Measurements from ENCODE around the gene ATE1.

ATE1 gene

DNA sequence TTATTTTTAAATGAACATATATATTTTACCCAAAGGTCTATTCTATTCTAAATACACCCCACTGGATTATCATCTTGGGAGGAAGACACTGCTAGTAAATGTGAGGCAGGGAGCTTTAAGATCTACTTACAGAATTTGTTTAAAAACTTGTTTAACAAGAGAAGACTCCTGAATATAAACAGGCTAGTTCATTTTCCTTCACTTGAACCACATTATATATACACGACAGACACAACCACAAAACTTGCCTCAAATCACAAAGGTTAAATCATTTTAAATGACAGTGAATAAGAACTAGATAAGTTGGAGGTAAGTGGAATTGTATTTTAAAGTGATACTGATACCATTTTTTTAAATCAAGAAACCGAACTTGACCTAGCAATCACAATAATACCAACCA is 109.2 kb downstream of the ATE1 start:
- WGBS (ENCODE audit: extremely low coverage, insufficient coverage, insufficient read length): no CpG with 5 or more reads among the region's 2 CpGs
- H3K23ac ChIP-seq (ENCODE audit: low read length): no peak overlapping the region
- no peak overlapping the region for H4K91ac ChIP-seq (ENCODE audit: low read depth, low read length)
- H3K27me3 ChIP-seq (ENCODE audit: insufficient read depth, low read length): no peaks in the 10 kb centered on the region
- no peak overlapping the region for H3K14ac ChIP-seq (ENCODE audit: low read length)
- H3K18ac ChIP-seq (ENCODE audit: low read length): no peak overlapping the region
- H3K4me2 ChIP-seq (ENCODE audit: low read length): no peak overlapping the region
- no peak overlapping the region for H2BK12ac ChIP-seq (ENCODE audit: low read length)
- H3K79me2 ChIP-seq (ENCODE audit: control insufficient read depth, insufficient read depth, low read length, poor library complexity): no peaks in the 10 kb centered on the region
- no peak overlapping the region for H2BK120ac ChIP-seq (ENCODE audit: insufficient read depth, low read length, poor library complexity)
- no peak for DNase-seq
- H2AK5ac ChIP-seq (ENCODE audit: low read length): no peak overlapping the region
- no peak overlapping the region for H3K4me3 ChIP-seq (ENCODE audit: low read depth, low read length)
- H4K8ac ChIP-seq (ENCODE audit: low read depth, low read length): no peak overlapping the region
- H2BK5ac ChIP-seq (ENCODE audit: low read depth, low read length, poor library complexity): no peak overlapping the region
- no peak overlapping the region for H3K27ac ChIP-seq (ENCODE audit: low read depth, low read length)
- no peaks in the 10 kb centered on the region for H3K4me1 ChIP-seq (ENCODE audit: control insufficient read depth in 1 of 2, insufficient read depth in 2 of 2, low read length in 2 of 2)
- H3K4ac ChIP-seq (ENCODE audit: low read depth, low read length): no peak overlapping the region
- H2AFZ ChIP-seq (ENCODE audit: insufficient read depth, low read length, poor library complexity): no peak overlapping the region
- no peaks in the 10 kb centered on the region for H3K36me3 ChIP-seq (ENCODE audit: control insufficient read depth in 1 of 2, insufficient read depth in 2 of 2, low read length in 2 of 2)
- no peaks in the 10 kb centered on the region for H3K79me1 ChIP-seq (ENCODE audit: low read length)
- H3K9me3 ChIP-seq (ENCODE audit: insufficient read depth, low read depth, low read length): no peaks in the 10 kb centered on the region
- H4K12ac ChIP-seq (ENCODE audit: low read depth, low read length): no peak overlapping the region
- H3K9ac ChIP-seq (ENCODE audit: low read length): no peak overlapping the region

DNA sequence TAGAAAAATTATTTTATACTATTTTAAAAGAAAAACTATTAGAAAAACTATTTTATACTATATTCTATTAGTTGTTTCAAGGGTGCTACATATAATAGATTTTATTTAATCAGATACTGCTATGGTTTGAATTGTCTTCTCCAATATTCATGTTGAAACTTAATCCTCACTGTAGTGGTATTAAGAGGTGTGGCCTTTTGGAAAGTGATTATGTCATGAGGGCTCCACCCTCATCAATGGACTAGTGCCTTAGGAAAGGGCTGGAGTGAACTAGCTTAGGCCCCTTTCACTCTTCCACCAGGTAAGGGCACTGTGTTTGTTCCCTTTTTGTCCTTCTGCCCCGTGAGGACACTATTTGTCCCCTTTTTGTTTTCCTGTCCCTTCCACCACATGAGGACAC is 111.6 kb downstream of the ATE1 start:
- Histone ChIP-seq H4K8ac (ENCODE audit: low read depth, low read length) (no peak overlapping the region), H3K4me2 (ENCODE audit: low read length) (no peak overlapping the region), H3K14ac (ENCODE audit: low read length) (no peak overlapping the region), H3K4me3 (ENCODE audit: low read depth, low read length) (no peak overlapping the region), H2AFZ (ENCODE audit: insufficient read depth, low read length, poor library complexity) (no peak overlapping the region), H3K4ac (ENCODE audit: low read depth, low read length) (no peak overlapping the region), H4K12ac (ENCODE audit: low read depth, low read length) (no peak overlapping the region), H3K23ac (ENCODE audit: low read length) (no peak overlapping the region), H3K79me1 (ENCODE audit: low read length) (peaks cover 1% of the 10 kb centered on the region), H3K27ac (ENCODE audit: low read depth, low read length) (no peak overlapping the region), H3K4me1 (ENCODE audit: control insufficient read depth in 1 of 2, insufficient read depth in 2 of 2, low read length in 2 of 2) (peaks cover 0 to 3% of the 10 kb centered on the region in 2 experiments), H3K18ac (ENCODE audit: low read length) (no peak overlapping the region), H2BK12ac (ENCODE audit: low read length) (no peak overlapping the region), H3K79me2 (ENCODE audit: control insufficient read depth, insufficient read depth, low read length, poor library complexity) (no peaks in the 10 kb centered on the region), H3K27me3 (ENCODE audit: insufficient read depth, low read length) (no peaks in the 10 kb centered on the region), H3K9me3 (ENCODE audit: insufficient read depth, low read depth, low read length) (no peaks in the 10 kb centered on the region), H3K9ac (ENCODE audit: low read length) (no peak overlapping the region), H2AK5ac (ENCODE audit: low read length) (no peak overlapping the region), H3K36me3 (ENCODE audit: control insufficient read depth in 1 of 2, insufficient read depth in 2 of 2, low read length in 2 of 2) (no peaks in the 10 kb centered on the region), H2BK120ac (ENCODE audit: insufficient read depth, low read length, poor library complexity) (no peak overlapping the region), H2BK5ac (ENCODE audit: low read depth, low read length, poor library complexity) (no peak overlapping the region), H4K91ac (ENCODE audit: low read depth, low read length) (no peak overlapping the region)
- no peak for DNase-seq
- WGBS (ENCODE audit: extremely low coverage, insufficient coverage, insufficient read length): no CpG with 5 or more reads among the region's 1 CpG

DNA sequence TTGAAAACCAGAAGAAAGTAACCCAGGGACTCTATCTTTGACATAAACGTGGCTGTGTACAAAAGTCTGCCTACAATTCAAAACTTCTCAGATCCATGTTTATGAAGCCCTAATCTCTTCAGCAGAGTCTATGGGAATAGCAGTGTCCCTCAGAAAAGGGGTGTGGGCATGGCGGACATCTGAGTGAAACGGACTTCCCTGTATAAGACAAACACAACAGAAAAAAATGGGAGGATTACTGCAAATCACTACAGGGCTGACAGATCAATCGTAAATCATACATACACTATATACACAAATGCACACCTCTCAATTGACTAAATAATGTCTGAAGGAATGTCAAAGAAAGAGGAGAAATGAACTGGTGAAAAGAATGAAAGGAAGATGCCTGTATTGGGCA is 114.0 kb downstream of the ATE1 start:
- H3K14ac ChIP-seq (ENCODE audit: low read length): no peak overlapping the region
- peaks cover 1% of the 10 kb centered on the region for H3K79me1 ChIP-seq (ENCODE audit: low read length)
- H3K9me3 ChIP-seq (ENCODE audit: insufficient read depth, low read depth, low read length): no peaks in the 10 kb centered on the region
- no peak for DNase-seq
- no peaks in the 10 kb centered on the region for H3K36me3 ChIP-seq (ENCODE audit: control insufficient read depth in 1 of 2, insufficient read depth in 2 of 2, low read length in 2 of 2)
- H4K12ac ChIP-seq (ENCODE audit: low read depth, low read length): no peak overlapping the region
- H3K18ac ChIP-seq (ENCODE audit: low read length): no peak overlapping the region
- no peak overlapping the region for H2BK12ac ChIP-seq (ENCODE audit: low read length)
- no peak overlapping the region for H3K4me3 ChIP-seq (ENCODE audit: low read depth, low read length)
- H3K4ac ChIP-seq (ENCODE audit: low read depth, low read length): no peak overlapping the region
- no peak overlapping the region for H2AFZ ChIP-seq (ENCODE audit: insufficient read depth, low read length, poor library complexity)
- no peak overlapping the region for H3K23ac ChIP-seq (ENCODE audit: low read length)
- WGBS (ENCODE audit: extremely low coverage, insufficient coverage, insufficient read length): no CpG with 5 or more reads among the region's 4 CpGs
- no peak overlapping the region for H4K8ac ChIP-seq (ENCODE audit: low read depth, low read length)
- H2BK5ac ChIP-seq (ENCODE audit: low read depth, low read length, poor library complexity): no peak overlapping the region
- H2BK120ac ChIP-seq (ENCODE audit: insufficient read depth, low read length, poor library complexity): no peak overlapping the region
- H4K91ac ChIP-seq (ENCODE audit: low read depth, low read length): no peak overlapping the region
- H2AK5ac ChIP-seq (ENCODE audit: low read length): no peak overlapping the region
- H3K9ac ChIP-seq (ENCODE audit: low read length): no peak overlapping the region
- no peaks in the 10 kb centered on the region for H3K79me2 ChIP-seq (ENCODE audit: control insufficient read depth, insufficient read depth, low read length, poor library complexity)
- no peak overlapping the region for H3K27ac ChIP-seq (ENCODE audit: low read depth, low read length)
- H3K27me3 ChIP-seq (ENCODE audit: insufficient read depth, low read length): no peaks in the 10 kb centered on the region
- no peak overlapping the region for H3K4me2 ChIP-seq (ENCODE audit: low read length)
- peaks cover 0 to 3% of the 10 kb centered on the region in 2 experiments for H3K4me1 ChIP-seq (ENCODE audit: control insufficient read depth in 1 of 2, insufficient read depth in 2 of 2, low read length in 2 of 2)

DNA sequence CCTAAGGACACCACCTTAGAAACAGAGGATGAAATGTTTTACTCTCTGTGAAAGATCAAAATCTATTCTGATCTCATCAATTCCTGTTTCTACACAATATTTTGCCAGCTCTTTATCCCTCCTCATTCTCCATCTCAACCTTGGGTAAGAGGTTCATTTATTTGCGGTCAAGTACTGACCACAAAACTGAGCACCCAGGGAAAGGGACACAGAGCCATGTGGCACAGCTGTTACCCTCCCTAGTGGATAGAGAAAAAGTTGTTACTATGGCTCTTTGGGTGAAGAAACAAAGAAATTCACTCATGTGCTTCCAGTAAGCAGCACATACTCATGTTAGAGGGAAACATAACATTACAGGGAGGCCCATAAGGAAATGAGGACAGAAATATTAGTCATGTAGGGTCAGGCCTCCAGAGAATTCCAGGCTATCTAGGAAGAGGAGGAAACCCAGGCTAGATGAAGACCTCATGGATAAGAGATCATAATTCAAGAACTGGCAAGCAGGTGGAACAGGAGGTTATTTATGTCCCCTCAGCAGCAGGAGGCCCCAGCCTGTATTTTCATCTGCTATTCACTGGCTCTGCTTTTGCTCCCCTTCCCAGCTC is 114.5 kb downstream of the ATE1 start:
- Histone ChIP-seq H4K8ac (ENCODE audit: low read depth, low read length) (no peak overlapping the region), H2AFZ (ENCODE audit: insufficient read depth, low read length, poor library complexity) (no peak overlapping the region), H3K36me3 (ENCODE audit: control insufficient read depth in 1 of 2, insufficient read depth in 2 of 2, low read length in 2 of 2) (no peaks in the 10 kb centered on the region), H4K12ac (ENCODE audit: low read depth, low read length) (no peak overlapping the region), H3K9me3 (ENCODE audit: insufficient read depth, low read depth, low read length) (no peaks in the 10 kb centered on the region), H3K14ac (ENCODE audit: low read length) (no peak overlapping the region), H3K79me2 (ENCODE audit: control insufficient read depth, insufficient read depth, low read length, poor library complexity) (no peaks in the 10 kb centered on the region), H3K79me1 (ENCODE audit: low read length) (peaks cover 1% of the 10 kb centered on the region), H3K9ac (ENCODE audit: low read length) (no peak overlapping the region), H3K4me2 (ENCODE audit: low read length) (no peak overlapping the region), H3K4me3 (ENCODE audit: low read depth, low read length) (no peak overlapping the region), H3K27me3 (ENCODE audit: insufficient read depth, low read length) (no peaks in the 10 kb centered on the region), H2AK5ac (ENCODE audit: low read length) (no peak overlapping the region), H2BK12ac (ENCODE audit: low read length) (no peak overlapping the region), H4K91ac (ENCODE audit: low read depth, low read length) (no peak overlapping the region), H2BK5ac (ENCODE audit: low read depth, low read length, poor library complexity) (no peak overlapping the region), H3K23ac (ENCODE audit: low read length) (no peak overlapping the region), H3K4me1 (ENCODE audit: control insufficient read depth in 1 of 2, insufficient read depth in 2 of 2, low read length in 2 of 2) (peaks cover 0 to 3% of the 10 kb centered on the region in 2 experiments), H3K18ac (ENCODE audit: low read length) (no peak overlapping the region), H3K27ac (ENCODE audit: low read depth, low read length) (no peak overlapping the region), H3K4ac (ENCODE audit: low read depth, low read length) (no peak overlapping the region), H2BK120ac (ENCODE audit: insufficient read depth, low read length, poor library complexity) (no peak overlapping the region)
- no CpG with 5 or more reads among the region's 1 CpG for WGBS (ENCODE audit: extremely low coverage, insufficient coverage, insufficient read length)
- DNase-seq: no peak

Measured in trophoblast cell (in vitro differentiated cells and primary cell).